ENCODE data around the gene RDH14. TPM values are rescaled to one million over a fixed set of nuclear protein-coding genes. Genes with fewer than 3 reads are reported as not detected.

RDH14 gene
- total RNA-seq, 2 donors from 2014 or later: 8.1 to 13.9 TPM

DNA sequence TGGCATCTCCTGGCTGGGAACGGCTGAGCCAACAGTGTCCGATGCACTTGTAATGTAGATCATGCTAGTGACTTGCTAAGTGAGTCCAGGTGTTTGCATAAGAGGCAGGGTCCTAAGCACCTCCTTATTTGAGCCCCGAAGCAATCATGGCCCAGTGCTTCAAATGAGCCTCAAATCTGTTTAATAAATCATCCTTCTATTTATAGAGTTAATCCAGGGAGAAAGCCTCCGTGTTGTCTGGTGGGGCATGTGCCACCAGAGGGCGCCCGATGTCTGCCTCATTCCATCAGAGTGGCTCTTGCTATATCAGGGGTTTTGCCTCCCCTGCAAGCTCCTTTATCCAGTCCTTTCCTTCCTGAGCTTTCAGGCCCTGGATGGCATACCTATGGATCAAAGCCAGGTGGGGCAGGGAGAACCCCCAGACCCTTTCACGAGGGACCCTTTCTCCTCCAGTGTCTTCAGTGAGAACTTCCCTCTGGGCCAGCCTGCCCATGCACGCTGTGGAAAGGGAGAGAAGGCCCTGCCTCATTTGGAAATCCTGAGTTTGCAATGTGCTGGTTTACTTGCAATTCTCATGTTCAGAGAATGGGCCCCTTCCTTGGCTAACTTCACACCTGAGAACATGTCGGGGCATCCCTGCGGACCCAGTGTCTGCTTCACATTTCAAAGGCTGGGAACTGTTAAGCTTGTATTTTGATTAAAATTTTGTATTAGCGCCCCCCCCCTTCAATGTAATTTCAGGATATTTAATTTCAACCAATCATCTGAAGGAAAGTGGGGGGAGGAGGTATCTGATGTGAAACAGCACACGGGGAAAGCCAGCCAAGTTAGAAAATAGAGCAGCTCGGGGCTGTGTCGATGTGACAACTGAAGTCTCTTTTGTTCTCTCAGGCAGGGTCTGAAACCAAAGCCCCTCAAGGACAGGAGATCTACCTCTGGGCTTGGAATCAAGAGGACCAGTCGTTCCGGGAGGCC is 39.7 kb downstream of the RDH14 start:
- no peaks in the 10 kb centered on the region for H3K4me1 Mint-ChIP-seq
- no peaks in the 10 kb centered on the region for H3K9me3 Mint-ChIP-seq
- no peak overlapping the region for H3K27ac Mint-ChIP-seq
- no peak overlapping the region for H3K4me3 Mint-ChIP-seq
- peak; percentile 64 for ATAC-seq (replicated peaks)
- H3K36me3 Mint-ChIP-seq (ENCODE audit: low read depth): no peaks in the 10 kb centered on the region
- peaks cover 21% of the 10 kb centered on the region for H3K27me3 Mint-ChIP-seq

DNA sequence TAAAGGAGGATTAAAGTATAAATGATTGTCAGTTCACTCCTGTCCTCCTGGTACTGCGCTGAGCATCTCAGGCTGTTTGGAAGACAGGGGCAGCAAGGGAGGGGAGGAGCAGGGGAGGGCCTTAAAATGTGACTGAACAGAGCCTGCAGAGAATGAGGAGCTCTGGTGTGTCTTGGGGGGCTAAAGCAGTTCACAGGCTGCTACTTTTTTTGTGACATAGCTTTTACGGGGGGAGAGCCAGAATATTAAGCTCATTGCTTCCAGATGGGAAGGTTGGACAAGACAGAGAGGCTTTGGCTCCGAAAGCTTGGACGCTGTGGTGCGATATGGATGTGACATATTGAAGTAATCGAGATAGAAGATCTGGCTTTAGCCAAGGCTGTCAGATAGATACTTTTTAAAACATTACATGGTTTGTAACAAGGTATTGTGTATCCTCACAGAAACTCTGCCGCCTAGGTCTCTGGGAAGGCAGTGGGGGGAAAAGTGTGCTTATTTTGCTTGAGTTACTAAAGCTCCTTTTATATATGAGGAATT is 40.5 kb downstream of the RDH14 start:
- Mint-ChIP-seq H3K4me1 (no peaks in the 10 kb centered on the region), H3K36me3 (ENCODE audit: low read depth) (no peaks in the 10 kb centered on the region), H3K27ac (no peak overlapping the region), H3K9me3 (no peaks in the 10 kb centered on the region), H3K27me3 (peaks cover 21% of the 10 kb centered on the region), H3K4me3 (no peak overlapping the region)
- ATAC-seq (replicated peaks): no peak

DNA sequence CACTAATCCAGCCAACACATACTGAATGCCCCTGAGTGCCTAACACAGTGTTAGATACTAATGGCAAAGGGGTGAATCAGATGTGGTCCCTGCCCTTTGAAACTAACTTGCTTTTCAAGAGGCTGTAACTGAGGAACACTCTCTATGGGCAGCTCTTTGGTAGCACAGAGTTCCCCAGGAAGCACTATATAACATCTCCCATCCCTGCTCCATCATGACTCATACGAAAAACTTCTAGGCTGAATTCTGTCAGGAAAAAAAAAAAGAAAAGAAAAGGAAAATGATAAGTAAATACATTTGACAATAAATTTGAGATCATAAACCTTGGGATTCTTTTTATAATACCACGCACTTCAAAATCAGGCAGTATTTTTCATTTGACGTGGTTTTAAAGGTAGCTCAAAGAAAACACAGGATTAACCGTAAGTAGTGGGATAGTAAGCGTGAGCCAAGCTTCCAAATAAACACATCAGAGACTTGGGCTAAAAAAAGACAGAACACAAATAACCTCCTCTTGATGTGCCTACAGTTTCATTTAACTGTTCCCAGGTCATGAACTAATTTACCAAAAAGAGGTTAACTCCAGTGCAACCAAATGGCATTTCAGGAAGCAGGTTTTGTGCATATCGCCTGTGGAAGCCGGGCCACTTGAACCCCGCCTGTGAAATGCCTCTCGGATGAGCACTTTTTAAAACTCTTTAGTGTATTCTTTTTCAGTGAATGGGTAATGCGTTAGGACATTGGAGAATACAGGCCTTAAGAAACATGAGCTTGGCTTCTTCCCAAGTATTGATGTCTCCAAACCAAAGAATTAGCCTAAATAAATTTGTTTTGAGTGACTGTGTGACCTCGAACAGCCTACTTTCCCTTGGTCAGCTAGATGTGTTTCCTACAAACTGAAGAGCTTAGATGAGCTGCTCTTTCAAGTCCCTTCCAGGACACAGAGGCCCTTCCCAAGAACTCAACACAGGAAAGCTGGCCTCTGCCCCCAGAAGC is 42.0 kb downstream of the RDH14 start:
- Mint-ChIP-seq H3K4me3 (no peak overlapping the region), H3K27ac (no peak overlapping the region), H3K36me3 (ENCODE audit: low read depth) (no peaks in the 10 kb centered on the region), H3K9me3 (no peaks in the 10 kb centered on the region), H3K4me1 (no peaks in the 10 kb centered on the region), H3K27me3 (peaks cover 28% of the 10 kb centered on the region)
- no peak for ATAC-seq (replicated peaks)

DNA sequence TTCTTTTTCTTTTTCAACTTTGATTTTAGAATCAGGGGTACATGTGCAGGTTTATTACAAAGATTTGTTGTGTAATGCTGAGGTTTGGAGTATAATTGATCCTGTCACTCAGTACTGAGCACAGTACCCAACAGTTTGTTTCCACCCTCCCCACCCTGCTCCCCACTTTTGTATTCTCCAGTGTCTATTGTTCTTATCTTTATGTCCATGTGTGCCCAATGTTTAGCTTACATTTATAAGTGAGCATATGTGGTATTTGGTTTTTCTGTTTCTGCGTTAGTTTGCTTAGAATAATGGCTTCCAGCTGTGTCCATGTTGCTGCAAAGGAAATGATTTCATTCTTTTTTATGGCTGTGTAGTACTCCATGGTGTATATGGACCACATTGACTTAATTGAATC is 43.1 kb downstream of the RDH14 start:
- H3K4me3 Mint-ChIP-seq: no peak overlapping the region
- no peaks in the 10 kb centered on the region for H3K36me3 Mint-ChIP-seq (ENCODE audit: low read depth)
- H3K27me3 Mint-ChIP-seq: peaks cover 31% of the 10 kb centered on the region
- H3K27ac Mint-ChIP-seq: no peak overlapping the region
- ATAC-seq (replicated peaks): no peak
- no peaks in the 10 kb centered on the region for H3K9me3 Mint-ChIP-seq
- no peaks in the 10 kb centered on the region for H3K4me1 Mint-ChIP-seq

DNA sequence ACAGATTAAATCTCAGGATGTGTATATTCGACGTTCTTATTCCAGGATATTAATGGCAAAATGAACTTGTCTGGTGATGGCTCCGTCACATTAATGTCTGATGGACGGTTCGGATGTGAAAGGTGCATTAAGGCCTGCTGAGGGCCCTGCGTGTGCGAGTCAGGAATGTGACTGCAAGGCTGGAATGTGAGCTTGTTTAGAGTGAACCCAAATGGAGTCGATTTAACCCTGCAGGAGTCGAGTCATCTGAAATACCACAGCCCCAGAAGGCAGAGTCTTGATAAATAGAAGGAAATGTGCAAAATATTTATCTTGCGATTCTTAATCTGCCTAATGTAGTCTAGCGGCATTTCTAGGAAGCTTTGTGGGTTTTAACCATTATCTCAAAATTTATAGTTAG is 44.3 kb downstream of the RDH14 start:
- H3K4me3 Mint-ChIP-seq: no peak overlapping the region
- H3K9me3 Mint-ChIP-seq: no peaks in the 10 kb centered on the region
- no peak overlapping the region for H3K27ac Mint-ChIP-seq
- H3K4me1 Mint-ChIP-seq: no peaks in the 10 kb centered on the region
- peaks cover 34% of the 10 kb centered on the region for H3K27me3 Mint-ChIP-seq
- H3K36me3 Mint-ChIP-seq (ENCODE audit: low read depth): no peaks in the 10 kb centered on the region
- no peak for ATAC-seq (replicated peaks)

DNA sequence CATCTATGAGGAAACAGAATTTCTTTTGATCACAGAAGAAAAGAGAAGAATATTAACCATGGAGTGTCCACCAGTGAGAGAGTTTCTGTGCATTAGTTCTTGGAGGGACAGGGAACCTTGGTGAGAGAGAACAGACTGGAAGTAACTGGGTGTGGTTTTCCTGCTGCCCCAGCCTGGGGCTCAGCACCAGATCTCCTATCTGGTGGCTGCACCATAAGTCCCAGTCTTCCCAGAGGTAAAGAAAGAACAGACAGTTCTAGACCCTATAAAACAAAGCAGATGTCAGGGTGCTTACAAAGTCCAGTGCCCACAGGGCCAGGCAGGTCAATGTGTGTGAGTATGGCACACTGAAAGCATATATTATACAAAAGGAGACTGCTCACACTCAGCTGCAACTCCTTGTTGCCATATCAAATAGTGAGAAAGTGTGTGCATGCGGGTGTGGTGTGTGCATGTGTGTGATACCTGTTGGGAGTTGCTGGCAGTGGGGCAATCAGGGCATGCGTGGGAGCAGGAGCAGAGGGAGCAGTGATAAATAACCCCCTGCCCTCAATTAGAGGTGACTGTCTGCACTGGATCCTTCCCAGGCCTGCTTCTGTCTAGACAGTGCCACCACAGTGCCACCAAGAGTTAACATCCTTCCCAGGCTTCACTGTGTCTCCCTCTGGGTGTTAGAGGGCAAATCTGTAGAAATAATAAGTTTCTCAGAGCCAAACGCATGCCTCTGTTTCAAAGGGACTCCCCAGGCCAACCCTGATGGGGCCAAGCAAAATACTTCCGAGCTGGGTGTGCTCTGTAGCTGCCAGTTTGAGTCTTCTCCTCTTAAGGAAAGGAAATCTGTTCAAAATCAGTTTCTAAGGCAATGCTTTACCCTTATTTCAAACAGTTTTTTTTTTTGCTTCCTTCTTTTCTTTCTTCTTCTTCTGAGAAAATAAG is 45.7 kb downstream of the RDH14 start:
- H3K9me3 Mint-ChIP-seq: no peaks in the 10 kb centered on the region
- ATAC-seq (replicated peaks): no peak
- no peak overlapping the region for H3K27ac Mint-ChIP-seq
- peaks cover 37% of the 10 kb centered on the region for H3K27me3 Mint-ChIP-seq
- no peaks in the 10 kb centered on the region for H3K4me1 Mint-ChIP-seq
- no peak overlapping the region for H3K4me3 Mint-ChIP-seq
- no peaks in the 10 kb centered on the region for H3K36me3 Mint-ChIP-seq (ENCODE audit: low read depth)

DNA sequence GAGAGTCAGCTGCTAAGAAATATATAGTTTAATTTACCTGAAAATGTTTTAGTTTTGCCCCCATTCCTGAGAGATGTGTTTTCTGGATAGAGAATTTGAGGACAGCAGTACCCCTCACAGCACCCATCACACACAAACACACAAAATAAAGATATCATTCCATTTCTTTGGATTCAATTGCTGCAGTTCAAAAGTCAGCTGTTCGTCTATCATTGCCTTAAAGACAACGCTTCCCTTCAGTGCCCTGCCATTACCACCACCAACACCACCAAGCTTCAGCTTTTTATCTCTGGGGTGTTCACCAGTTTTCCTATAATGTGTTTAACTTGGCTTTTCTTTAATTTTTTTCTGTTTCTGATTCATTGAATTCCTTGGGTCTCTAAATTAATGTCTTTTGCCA is 49.7 kb downstream of the RDH14 start:
- Mint-ChIP-seq H3K36me3 (ENCODE audit: low read depth) (no peaks in the 10 kb centered on the region), H3K27ac (no peak overlapping the region), H3K27me3 (peaks cover 27% of the 10 kb centered on the region), H3K9me3 (no peaks in the 10 kb centered on the region), H3K4me3 (no peak overlapping the region), H3K4me1 (no peaks in the 10 kb centered on the region)
- no peak for ATAC-seq (replicated peaks)

DNA sequence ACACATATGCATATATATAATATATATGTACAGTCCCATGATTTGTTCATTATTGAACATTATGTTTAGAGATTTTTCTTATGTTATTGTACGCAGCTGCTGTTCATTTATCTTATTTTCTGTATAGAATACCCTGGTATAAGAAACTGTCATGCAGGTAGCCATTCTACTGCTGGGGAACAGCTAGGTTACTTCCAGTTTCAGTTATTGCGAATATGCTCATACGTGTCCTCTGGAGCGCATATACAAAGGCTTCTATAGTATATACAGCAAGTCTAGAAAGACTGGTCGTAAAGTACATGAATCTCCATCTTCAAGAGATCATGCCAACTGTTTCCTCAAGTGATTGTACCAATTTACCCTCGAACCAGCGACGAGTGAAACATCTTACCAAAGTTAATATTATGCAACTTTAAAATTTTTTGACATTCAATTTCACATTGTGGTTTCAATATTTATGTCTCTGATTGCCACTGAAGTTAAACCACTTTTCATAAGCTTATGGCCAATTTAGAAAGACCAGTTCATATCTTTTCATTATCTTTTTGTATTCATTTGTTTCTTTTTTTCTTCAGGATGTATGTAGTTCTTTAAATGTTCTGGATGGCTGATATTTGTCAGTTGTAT is 53.5 kb downstream of the RDH14 start:
- H3K4me3 Mint-ChIP-seq: no peak overlapping the region
- H3K27me3 Mint-ChIP-seq: peaks cover 28% of the 10 kb centered on the region
- H3K27ac Mint-ChIP-seq: no peak overlapping the region
- no peaks in the 10 kb centered on the region for H3K9me3 Mint-ChIP-seq
- no peak for ATAC-seq (replicated peaks)
- H3K4me1 Mint-ChIP-seq: no peaks in the 10 kb centered on the region
- no peaks in the 10 kb centered on the region for H3K36me3 Mint-ChIP-seq (ENCODE audit: low read depth)

DNA sequence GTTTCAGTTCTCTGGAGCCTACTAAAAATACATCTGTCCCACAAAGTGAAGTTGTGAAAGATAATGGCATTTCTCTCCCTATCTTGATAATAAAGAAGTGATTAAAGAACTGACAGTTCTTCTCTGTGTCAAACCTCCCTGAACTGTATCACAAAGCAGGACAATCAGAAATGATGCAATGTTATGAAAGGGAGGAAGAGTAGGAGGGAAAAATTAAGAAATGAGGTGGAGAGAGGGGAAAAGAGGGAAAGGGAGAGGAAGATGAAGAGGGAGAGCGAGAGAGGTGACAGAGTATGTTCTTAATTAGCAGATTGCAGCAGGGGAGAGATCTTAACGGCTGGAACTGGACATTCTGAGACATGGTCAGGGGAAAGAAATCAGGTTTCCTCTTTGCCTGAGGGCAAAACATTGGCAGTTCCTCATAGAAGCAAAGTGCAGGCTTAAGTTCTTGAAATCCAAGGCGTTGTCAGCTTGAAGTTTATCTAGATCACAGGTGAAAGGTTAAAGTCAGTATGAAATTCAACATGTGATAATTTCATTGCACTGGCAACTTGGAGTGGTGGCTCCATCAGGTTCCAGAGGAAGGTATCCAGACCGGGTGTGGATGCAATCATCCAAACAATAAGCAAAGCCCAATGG is 54.6 kb downstream of the RDH14 start:
- no peaks in the 10 kb centered on the region for H3K36me3 Mint-ChIP-seq (ENCODE audit: low read depth)
- no peak overlapping the region for H3K27ac Mint-ChIP-seq
- no peak overlapping the region for H3K4me3 Mint-ChIP-seq
- peaks cover 27% of the 10 kb centered on the region for H3K27me3 Mint-ChIP-seq
- H3K9me3 Mint-ChIP-seq: no peaks in the 10 kb centered on the region
- H3K4me1 Mint-ChIP-seq: no peaks in the 10 kb centered on the region
- ATAC-seq (replicated peaks): no peak

Other genes starting within 250 kb of the RDH14 start
- gene NT5C1B, start 28.9 kb upstream of the RDH14 start, total RNA-seq: not detected

Measured in activated T-helper 17 cell treated with anti-CD3 and anti-CD28 coated beads, Interleukin-2, amount 50 U/mL, for 72 hours (primary cell).